NCI-H2196 (cell line): Measurements from ENCODE around the gene RINL.
"Not testable (repeated sequence)": the region's sequence is repeated elsewhere in the genome, so short reads cannot be mapped to it uniquely, and the experiment has no call there.

Experiments used
- DNase-seq: peaks from one replicate; lab custom pipeline; 2025; ENCODE audit not compliant: unreplicated experiment; lab: John Stamatoyannopoulos, UW

RINL gene

GRCh38 chr19:38878575-38879399 is 712 bp upstream of the RINL start:
- DNase-seq, result no peak

GRCh38 chr19:38875656-38876395 is 2.2 kb downstream of the RINL start:
- DNase-seq, result no peak

- DNase-seq, result peak; percentile 30
Observed at GRCh38 chr19:38873400-38873799, 4.7 kb downstream of the RINL start.

- DNase-seq, result no peak
Observed at GRCh38 chr19:38870612-38871011, 7.5 kb downstream of the RINL start.

- DNase-seq, result no peak
Observed at GRCh38 chr19:38869836-38870607, 8.1 kb downstream of the RINL start.

- DNase-seq, result no peak
Observed at GRCh38 chr19:38869160-38869835, 8.8 kb downstream of the RINL start.

GRCh38 chr19:38868551-38868950 is 9.5 kb downstream of the RINL start:
- no peak for DNase-seq

- no peak for DNase-seq
Observed at GRCh38 chr19:38867171-38867780, 10.8 kb downstream of the RINL start.

GRCh38 chr19:38862321-38863059 is 15.6 kb downstream of the RINL start:
- peak; percentile 86 for DNase-seq

- DNase-seq, result no peak
Observed at GRCh38 chr19:38861368-38861767, 16.7 kb downstream of the RINL start.

- not testable (repeated sequence) for DNase-seq
Observed at GRCh38 chr19:38859631-38860204, 18.4 kb downstream of the RINL start.

- DNase-seq, result no peak
Observed at GRCh38 chr19:38856813-38857212, 21.3 kb downstream of the RINL start.

GRCh38 chr19:38855751-38856150 is 22.3 kb downstream of the RINL start:
- not testable (repeated sequence) for DNase-seq

GRCh38 chr19:38854961-38855360 is 23.1 kb downstream of the RINL start:
- DNase-seq, result not testable (repeated sequence)

GRCh38 chr19:38853214-38853613 is 24.9 kb downstream of the RINL start:
- no peak for DNase-seq

GRCh38 chr19:38852231-38853044 is 25.6 kb downstream of the RINL start:
- DNase-seq, result peak; percentile 26

GRCh38 chr19:38851622-38852230 is 26.3 kb downstream of the RINL start:
- peak; percentile 95 for DNase-seq

- no peak for DNase-seq
Observed at GRCh38 chr19:38850976-38851621, 27.0 kb downstream of the RINL start.
